ENCODE results near the gene GSX1. TPM values are rescaled to one million over a fixed set of nuclear protein-coding genes. Genes with fewer than 3 reads are reported as not detected.

GSX1 gene
- total RNA-seq, 1 experiment from 2014 or later = not detected

- ChIA-PET RAD21 (ENCODE audit: low non-redundant PET in 1 of 2, low total read pairs in 2 of 2, uncharacterized antibody in 2 of 2, unreplicated experiment in 2 of 2) (no interaction called here), POLR2A (no interaction called here), CTCF (interaction anchor here (0.9 to 7.5 kb wide), 3 partner anchors 53 to 462 kb away, joined by 3 to 119 read pairs (median 54); no protein-coding TSS in a partner anchor)
- intact Hi-C loops (cut with micrococcal nuclease) = no loop called here
- no TSS peak for BruUV-seq (replicated peaks)
- Histone ChIP-seq H3K9me3 (ENCODE audit: control insufficient read depth in 1 of 2, insufficient read depth in 1 of 2, low read depth in 1 of 2, low read length in 2 of 2) (no peaks in the 10 kb centered on the region), H3K9ac (ENCODE audit: low read length) (no peak overlapping the region), H3K4me2 (ENCODE audit: low read length) (no peak overlapping the region), H3K36me3 (ENCODE audit: control insufficient read depth in 1 of 2, insufficient read depth in 2 of 2, low read length in 2 of 2) (no peaks in the 10 kb centered on the region), H3K4me1 (ENCODE audit: control insufficient read depth in 1 of 2, insufficient read depth in 2 of 2, low read length in 2 of 2) (peaks cover 2 to 14% of the 10 kb centered on the region in 2 experiments; a peak in 3 of 4 replicates), H3K4me3 (replicated peaks in 1 of 2; ENCODE audit: low read depth in 1 of 2, low read length in 2 of 2) (no peak overlapping the region), H2AFZ (ENCODE audit: low read depth, low read length, poor library complexity, severe bottlenecking) (no peak overlapping the region), H3K27ac (ENCODE audit: low read depth, low read length) (no peak overlapping the region), H3K9me2 (ENCODE audit: insufficient read depth) (no peaks in the 10 kb centered on the region), H4K20me1 (ENCODE audit: insufficient read depth) (no peaks in the 10 kb centered on the region), H3K27me3 (ENCODE audit: insufficient read depth, low read length) (peaks cover 16% of the 10 kb centered on the region), H3K79me2 (ENCODE audit: insufficient read depth, low read length) (no peaks in the 10 kb centered on the region)
- DNase-seq (ENCODE audit: low read depth, low spot score) (no peak), ATAC-seq (no peak)
- no peak for TF ChIP-seq ZFX (IDR thresholded peaks at IDR 0.05)
- no peak for TF ChIP-seq TCF7L2 (IDR thresholded peaks at IDR 0.05; ENCODE audit: borderline replicate concordance, extremely low read depth, insufficient read depth, insufficient read length)
- no peak for TF ChIP-seq YY1 (IDR thresholded peaks at IDR 0.05; ENCODE audit: extremely low read depth, insufficient replicate concordance, low read depth, low read length)
- TF ChIP-seq EZH2 (IDR thresholded peaks at IDR 0.05) = no peak
- TF ChIP-seq JUND (IDR thresholded peaks at IDR 0.05) = no peak
- TF ChIP-seq CTCF (IDR thresholded peaks at IDR 0.05 in 2 of 3, conservative IDR thresholded peaks at IDR 0.05 in 1 of 3; ENCODE audit: borderline replicate concordance in 1 of 3, insufficient read depth in 1 of 3, low read depth in 2 of 3, low read length in 2 of 3) = no peak
- no peak for TF ChIP-seq ELF1 (IDR thresholded peaks at IDR 0.05; ENCODE audit: borderline replicate concordance, low read depth)
- TF ChIP-seq RAD21 (IDR thresholded peaks at IDR 0.05; ENCODE audit: low read depth) = no peak
- TF ChIP-seq EZH2phosphoT487 (IDR thresholded peaks at IDR 0.05; ENCODE audit: borderline replicate concordance) = no peak
- TF ChIP-seq CEBPB (IDR thresholded peaks at IDR 0.05; ENCODE audit: low read depth) = no peak
- TF ChIP-seq ZBTB33 (IDR thresholded peaks at IDR 0.05; ENCODE audit: extremely low read depth, insufficient replicate concordance, low read length) = no peak
- TF ChIP-seq MAX (IDR thresholded peaks at IDR 0.05) = no peak
- TF ChIP-seq EGR1 (IDR thresholded peaks at IDR 0.05; ENCODE audit: low read depth) = no peak
- no peak for TF ChIP-seq FOSL1 (IDR thresholded peaks at IDR 0.05; ENCODE audit: low read depth)
- TF ChIP-seq SRF (IDR thresholded peaks at IDR 0.05; ENCODE audit: low read depth) = no peak
- no peak for TF ChIP-seq POLR2AphosphoS5 (IDR thresholded peaks at IDR 0.05; ENCODE audit: low read depth, low read length)
Observed at GRCh38 chr13:27824121-27824520, 31.8 kb downstream of the GSX1 start.
